H54 (cell line): ENCODE results near the gene DDT.
"Not testable (repeated sequence)": the region's sequence is repeated elsewhere in the genome, so short reads cannot be mapped to it uniquely, and the experiment has no call there.

Source experiments
- DNase-seq: peaks from one replicate; pipeline ENCODE4 v3.0.0; 2011; ENCODE audit warnings: low spot score, mixed read lengths; ENCODE audit not compliant: insufficient read length
- FAIRE-seq: peaks from 3 replicates; lab custom pipeline; 2011; peaks lifted over from hg19 to GRCh38; lab: Jason Lieb, UNC
- POLR2A ChIP-seq: IDR thresholded peaks from 2 replicates; pipeline ENCODE4 v1.6.1; 2011; ENCODE audit warnings: low read depth, mild to moderate bottlenecking, low read length

The DDT gene

GRCh38 chr22:23970816-23971486, 3.3 kb downstream of the DDT start:
- DNase-seq (no peak), FAIRE-seq (no peak)
- no peak for TF ChIP-seq POLR2A

DNA sequence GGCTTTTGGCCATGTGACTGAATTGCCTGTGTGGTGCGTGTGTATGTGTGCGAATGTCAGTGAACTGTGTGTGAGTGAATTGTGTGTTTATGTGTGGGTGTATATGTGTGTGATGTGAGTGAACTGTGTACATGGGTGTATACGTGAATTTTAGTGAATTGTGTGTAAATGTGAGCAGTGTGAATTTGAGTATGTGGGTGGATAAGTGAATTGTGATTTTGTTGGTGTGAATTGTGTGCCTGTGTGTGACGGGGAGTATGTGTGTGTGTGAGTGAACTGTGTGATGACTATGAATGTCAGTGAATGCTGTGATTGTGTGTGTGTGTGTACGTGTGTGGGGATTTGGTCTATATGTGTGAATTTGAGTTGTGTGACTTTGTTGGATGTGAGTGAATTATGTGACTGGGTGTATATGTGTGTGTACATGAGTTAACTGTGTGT, 4.0 kb downstream of the DDT start:
- TF ChIP-seq POLR2A: no peak
- DNase-seq: no peak
- no peak for FAIRE-seq

GRCh38 chr22:23969071-23969470, 5.2 kb downstream of the DDT start:
- DNase-seq (no peak), FAIRE-seq (no peak)
- no peak for TF ChIP-seq POLR2A

DNA sequence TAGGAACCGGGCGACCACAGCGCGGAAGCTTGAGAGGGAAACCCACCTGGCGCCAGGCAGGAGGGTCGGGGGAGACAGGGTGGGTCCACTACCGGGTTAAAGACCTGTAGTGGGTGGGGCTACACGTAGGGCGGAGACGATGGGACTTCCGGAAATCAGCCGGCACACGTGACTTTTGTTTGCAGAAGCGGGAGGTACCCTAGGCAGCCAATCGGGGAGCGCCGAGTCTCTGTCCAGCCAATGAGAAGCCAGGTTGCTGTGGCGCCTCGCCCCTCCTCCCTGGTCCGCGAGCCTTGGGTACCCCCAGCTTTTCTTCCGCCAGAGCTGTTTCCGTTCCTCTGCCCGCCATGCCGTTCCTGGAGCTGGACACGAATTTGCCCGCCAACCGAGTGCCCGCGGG, 7.7 kb downstream of the DDT start, which contains the start of gene DDTL:
DDTL (plus strand) TSS at position 321 of the 400 bp plus-strand sequence; CDS start at position 348, 27 bp downstream.
- not testable (repeated sequence) for DNase-seq
- FAIRE-seq: peak; percentile 80

DNA sequence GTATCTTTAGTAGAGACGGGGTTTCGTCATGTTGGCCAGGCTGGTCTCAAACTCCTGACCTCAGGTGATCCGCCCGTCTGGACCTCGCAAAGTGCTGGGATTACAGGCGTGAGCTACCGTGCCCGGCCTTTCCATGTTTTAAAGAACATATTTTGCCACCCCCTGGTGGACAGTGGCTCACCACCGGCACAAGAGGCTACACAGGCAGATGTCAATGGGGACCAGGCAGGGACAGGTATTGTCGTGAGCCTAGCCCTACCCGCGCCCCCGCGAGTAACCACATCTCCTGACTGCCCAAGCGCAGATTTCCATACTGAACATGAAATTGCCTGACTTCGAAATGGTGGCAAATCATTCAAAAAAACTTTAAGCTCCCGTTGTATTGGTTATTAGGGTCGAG, 8.1 kb downstream of the DDT start:
- DNase-seq, FAIRE-seq: not testable (repeated sequence)

DNA sequence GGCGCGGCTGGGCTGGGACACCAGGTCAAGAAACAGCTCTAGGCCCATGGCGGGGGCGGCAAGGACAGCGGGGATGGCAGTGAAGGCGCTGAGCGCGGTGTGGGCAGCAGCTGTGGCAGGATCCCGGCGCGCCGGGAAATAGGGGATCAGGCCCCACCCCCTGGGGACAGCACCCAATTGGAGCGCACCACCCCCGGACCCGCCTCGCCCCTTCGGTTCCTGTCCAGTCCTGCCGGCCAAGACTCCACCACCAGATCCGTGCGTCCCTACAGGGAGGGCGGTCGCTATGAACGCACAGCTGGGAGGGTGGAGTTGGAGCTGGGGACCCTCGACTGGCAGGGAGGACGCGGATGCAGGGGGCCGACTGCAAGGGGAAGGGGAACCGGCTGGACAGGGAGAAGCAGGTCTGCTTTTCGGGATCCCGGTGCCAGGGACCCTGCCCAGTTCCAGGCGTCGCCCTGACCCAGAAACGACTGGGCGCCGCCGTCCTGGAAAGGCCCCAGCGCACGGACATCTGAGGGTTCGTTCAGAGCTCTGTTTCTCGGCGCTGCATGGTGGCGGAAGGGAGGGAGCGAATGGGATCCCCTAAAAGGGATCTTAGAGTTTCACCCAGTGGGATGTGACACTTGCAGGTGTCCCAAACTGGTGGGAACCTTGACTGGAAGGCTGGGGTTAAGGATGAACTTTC, 13.0 kb downstream of the DDT start, which contains the start of gene GSTT2B:
GSTT2B (minus strand) TSS at position 112 of the 688 bp plus-strand sequence; CDS start at position 48, 64 bp downstream.
- not testable (repeated sequence) for DNase-seq
- peak; percentile 55 for FAIRE-seq

- not testable (repeated sequence) for DNase-seq, FAIRE-seq
These were observed 17.8 kb downstream of the DDT start for GRCh38 chr22:23956301-23956900.

GRCh38 chr22:23955886-23956285, 18.4 kb downstream of the DDT start:
- not testable (repeated sequence) for DNase-seq, FAIRE-seq

GRCh38 chr22:23954991-23955305, 19.3 kb downstream of the DDT start:
- not testable (repeated sequence) for FAIRE-seq, DNase-seq

GRCh38 chr22:23954193-23954990, 19.8 kb downstream of the DDT start:
- FAIRE-seq, DNase-seq: not testable (repeated sequence)

- not testable (repeated sequence) for FAIRE-seq, DNase-seq
These were observed 20.8 kb downstream of the DDT start for GRCh38 chr22:23953485-23953884.

- FAIRE-seq, DNase-seq: not testable (repeated sequence)
These were observed 21.3 kb downstream of the DDT start for GRCh38 chr22:23952794-23953405.

DNA sequence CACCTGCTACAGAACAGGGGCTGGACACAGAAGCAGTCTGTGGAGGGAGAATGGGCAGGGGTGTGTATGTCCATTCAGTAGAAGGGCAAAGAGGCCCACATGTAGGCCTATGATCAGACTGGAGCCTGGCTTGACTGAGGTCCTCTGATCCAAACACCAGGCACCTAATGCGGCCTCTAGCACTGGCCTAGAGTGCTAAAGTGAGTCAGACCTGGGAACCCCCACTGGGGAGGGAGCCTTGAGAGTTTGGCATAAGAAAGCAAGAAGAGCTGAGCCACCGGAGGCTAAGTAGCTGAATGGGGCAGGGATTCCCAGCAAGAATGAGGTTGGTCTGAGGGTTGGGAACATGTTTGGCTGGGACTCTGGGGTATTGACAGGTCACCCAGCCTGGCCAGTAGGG, 22.9 kb downstream of the DDT start:
- DNase-seq, FAIRE-seq: not testable (repeated sequence)

DNA sequence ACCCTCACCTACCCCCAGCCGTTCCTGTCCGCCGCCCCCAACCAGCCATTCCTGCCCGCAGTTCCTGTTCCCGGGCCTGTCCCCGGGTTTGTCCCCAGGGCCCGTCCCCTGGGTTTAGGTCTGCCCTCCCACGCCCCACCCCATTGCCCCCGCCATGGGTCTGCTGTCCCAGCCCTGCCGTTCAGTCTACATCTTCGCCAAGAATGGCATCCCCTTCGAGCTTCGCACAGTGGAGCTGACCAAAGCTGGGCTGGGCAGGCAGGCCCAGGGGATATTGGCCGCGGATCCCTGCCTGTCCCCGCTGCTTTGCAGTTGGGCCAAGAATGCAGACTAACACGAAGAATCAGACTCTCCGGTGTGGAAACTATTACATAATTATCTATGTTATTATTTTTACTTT, 24.5 kb downstream of the DDT start:
- FAIRE-seq, DNase-seq: not testable (repeated sequence)

- DNase-seq, FAIRE-seq: not testable (repeated sequence)
These were observed 26.9 kb downstream of the DDT start for GRCh38 chr22:23947391-23947790.

DNA sequence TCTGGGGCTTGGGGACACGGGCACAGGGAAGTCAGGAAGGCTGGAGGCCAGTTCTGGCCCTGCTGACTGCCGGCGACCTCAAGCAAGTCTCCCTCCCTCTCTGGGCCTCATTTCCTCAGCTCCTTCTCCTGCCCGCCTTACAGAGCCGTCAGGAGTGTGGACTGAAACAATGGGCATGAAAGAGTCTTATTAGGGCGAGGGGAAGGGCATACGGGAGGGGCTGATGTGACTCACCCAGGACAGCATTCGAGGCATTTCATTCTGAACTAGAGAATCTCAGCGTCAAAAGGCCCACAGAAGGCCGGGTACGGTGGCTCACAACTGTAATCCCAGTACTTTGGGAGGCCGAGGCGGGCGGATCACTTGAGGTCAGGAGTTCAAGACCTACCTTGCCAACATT, 34.1 kb downstream of the DDT start:
- FAIRE-seq, DNase-seq: not testable (repeated sequence)
